ENCODE results near the gene DLG2. TPM values are rescaled to one million over a fixed set of nuclear protein-coding genes. Genes with fewer than 3 reads are reported as not detected.

Gene DLG2
- total and polyA plus RNA-seq, 4 donors: 0.30 to 5.5 (median 0.68) TPM

DNA sequence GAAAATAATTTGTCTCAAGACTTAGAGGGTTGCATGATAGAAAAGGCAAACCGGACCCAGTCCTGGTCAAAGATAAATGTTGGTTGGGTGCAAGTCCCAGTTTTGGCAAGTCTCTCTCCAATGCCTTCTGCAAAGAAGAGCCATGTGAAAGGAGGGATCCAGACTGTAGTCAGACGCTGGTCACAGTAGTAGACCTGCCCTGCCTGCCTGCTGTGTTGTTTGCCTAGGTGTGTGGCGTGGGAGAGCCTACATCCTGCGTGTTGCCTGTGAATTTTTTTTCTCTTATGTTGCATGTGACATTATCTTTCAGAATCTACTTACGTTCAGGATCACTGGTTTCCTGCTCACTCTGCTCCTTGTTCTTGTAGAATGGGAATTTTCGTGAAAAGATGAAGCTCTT is 2143.3 kb downstream of the DLG2 start:
- DNase-seq (ENCODE audit: low spot score): no peak
- no peak overlapping the region for H3K9ac ChIP-seq (ENCODE audit: low read depth in 1 of 2, low read length in 2 of 2)
- no peaks in the 10 kb centered on the region for H3K27me3 ChIP-seq (ENCODE audit: control insufficient read depth in 4 of 4, insufficient read depth in 4 of 4, low read length in 3 of 4)
- no peak overlapping the region for H3K27ac ChIP-seq (ENCODE audit: low read depth in 1 of 2, low read length in 2 of 2)
- H3K9me3 ChIP-seq (ENCODE audit: control insufficient read depth in 4 of 4, low read length in 3 of 4): no peaks in the 10 kb centered on the region
- H3K36me3 ChIP-seq (ENCODE audit: control insufficient read depth in 4 of 4, insufficient read depth in 3 of 4, low read depth in 1 of 4, low read length in 3 of 4): no peaks in the 10 kb centered on the region
- TF ChIP-seq, protein P1, sequence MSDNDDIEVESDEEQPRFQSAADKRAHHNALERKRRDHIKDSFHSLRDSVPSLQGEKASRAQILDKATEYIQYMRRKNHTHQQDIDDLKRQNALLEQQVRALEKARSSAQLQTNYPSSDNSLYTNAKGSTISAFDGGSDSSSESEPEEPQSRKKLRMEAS (IDR thresholded peaks at IDR 0.05): no peak
- TF ChIP-seq, protein P2, sequence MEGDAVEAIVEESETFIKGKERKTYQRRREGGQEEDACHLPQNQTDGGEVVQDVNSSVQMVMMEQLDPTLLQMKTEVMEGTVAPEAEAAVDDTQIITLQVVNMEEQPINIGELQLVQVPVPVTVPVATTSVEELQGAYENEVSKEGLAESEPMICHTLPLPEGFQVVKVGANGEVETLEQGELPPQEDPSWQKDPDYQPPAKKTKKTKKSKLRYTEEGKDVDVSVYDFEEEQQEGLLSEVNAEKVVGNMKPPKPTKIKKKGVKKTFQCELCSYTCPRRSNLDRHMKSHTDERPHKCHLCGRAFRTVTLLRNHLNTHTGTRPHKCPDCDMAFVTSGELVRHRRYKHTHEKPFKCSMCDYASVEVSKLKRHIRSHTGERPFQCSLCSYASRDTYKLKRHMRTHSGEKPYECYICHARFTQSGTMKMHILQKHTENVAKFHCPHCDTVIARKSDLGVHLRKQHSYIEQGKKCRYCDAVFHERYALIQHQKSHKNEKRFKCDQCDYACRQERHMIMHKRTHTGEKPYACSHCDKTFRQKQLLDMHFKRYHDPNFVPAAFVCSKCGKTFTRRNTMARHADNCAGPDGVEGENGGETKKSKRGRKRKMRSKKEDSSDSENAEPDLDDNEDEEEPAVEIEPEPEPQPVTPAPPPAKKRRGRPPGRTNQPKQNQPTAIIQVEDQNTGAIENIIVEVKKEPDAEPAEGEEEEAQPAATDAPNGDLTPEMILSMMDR (IDR thresholded peaks at IDR 0.05; ENCODE audit: low read depth, low read length, missing input control): no peak
- H3K4me3 ChIP-seq (ENCODE audit: low read depth in 1 of 3, low read length in 3 of 3): no peak overlapping the region
- WGBS: 87% methylated on average over 6 of the region's 6 CpGs
- H3K4me1 ChIP-seq (ENCODE audit: control insufficient read depth in 4 of 4, insufficient read depth in 4 of 4, low read length in 3 of 4): no peaks in the 10 kb centered on the region

DNA sequence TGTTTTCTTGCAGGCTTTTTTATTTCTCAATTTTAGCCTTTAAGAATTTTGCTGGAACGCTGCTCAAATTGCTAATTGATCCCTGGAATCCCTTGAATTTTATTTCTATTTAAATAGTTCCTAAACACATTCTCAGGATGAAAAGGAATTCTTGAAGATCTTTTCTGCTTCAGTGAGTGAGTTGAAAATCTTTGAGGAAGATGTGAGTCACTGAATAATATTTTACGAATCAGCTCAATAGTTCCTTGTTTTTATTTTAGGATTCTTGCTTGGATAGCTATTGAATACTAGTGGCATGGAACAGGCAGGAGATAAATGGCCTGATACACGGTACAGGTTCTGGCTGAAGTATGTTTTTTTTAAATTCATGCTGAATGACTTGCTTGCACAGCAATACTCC is 2146.3 kb downstream of the DLG2 start:
- no peak for DNase-seq (ENCODE audit: low spot score)
- no peak overlapping the region for H3K27ac ChIP-seq (ENCODE audit: low read depth in 1 of 2, low read length in 2 of 2)
- H3K27me3 ChIP-seq (ENCODE audit: control insufficient read depth in 4 of 4, insufficient read depth in 4 of 4, low read length in 3 of 4): no peaks in the 10 kb centered on the region
- H3K36me3 ChIP-seq (ENCODE audit: control insufficient read depth in 4 of 4, insufficient read depth in 3 of 4, low read depth in 1 of 4, low read length in 3 of 4): no peaks in the 10 kb centered on the region
- H3K4me1 ChIP-seq (ENCODE audit: control insufficient read depth in 4 of 4, insufficient read depth in 4 of 4, low read length in 3 of 4): no peaks in the 10 kb centered on the region
- H3K9ac ChIP-seq (ENCODE audit: low read depth in 1 of 2, low read length in 2 of 2): no peak overlapping the region
- no peaks in the 10 kb centered on the region for H3K9me3 ChIP-seq (ENCODE audit: control insufficient read depth in 4 of 4, low read length in 3 of 4)
- H3K4me3 ChIP-seq (ENCODE audit: low read depth in 1 of 3, low read length in 3 of 3): no peak overlapping the region
- TF ChIP-seq, protein P1 (IDR thresholded peaks at IDR 0.05): no peak
- TF ChIP-seq TAF1 (conservative IDR thresholded peaks at IDR 0.05) (no peak), EGR1 (IDR thresholded peaks at IDR 0.05; ENCODE audit: low read depth in 2 of 2) (no peak), RXRA (IDR thresholded peaks at IDR 0.05) (no peak), HNF4A (conservative IDR thresholded peaks at IDR 0.05) (no peak), FOXA1 (IDR thresholded peaks at IDR 0.05) (no peak), FOXA2 (IDR thresholded peaks at IDR 0.05) (no peak), RAD21 (IDR thresholded peaks at IDR 0.05) (no peak), JUND (IDR thresholded peaks at IDR 0.05) (no peak), SP1 (IDR thresholded peaks at IDR 0.05) (no peak), HNF4G (IDR thresholded peaks at IDR 0.05) (no peak), NR2F2 (IDR thresholded peaks at IDR 0.05) (no peak), YY1 (IDR thresholded peaks at IDR 0.05) (no peak), GABPA (IDR thresholded peaks at IDR 0.05 in 1 of 2, conservative IDR thresholded peaks at IDR 0.05 in 1 of 2) (no peak)
- TF ChIP-seq, protein P3, sequence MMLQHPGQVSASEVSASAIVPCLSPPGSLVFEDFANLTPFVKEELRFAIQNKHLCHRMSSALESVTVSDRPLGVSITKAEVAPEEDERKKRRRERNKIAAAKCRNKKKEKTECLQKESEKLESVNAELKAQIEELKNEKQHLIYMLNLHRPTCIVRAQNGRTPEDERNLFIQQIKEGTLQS (IDR thresholded peaks at IDR 0.05): no peak
- TF ChIP-seq, protein P4, sequence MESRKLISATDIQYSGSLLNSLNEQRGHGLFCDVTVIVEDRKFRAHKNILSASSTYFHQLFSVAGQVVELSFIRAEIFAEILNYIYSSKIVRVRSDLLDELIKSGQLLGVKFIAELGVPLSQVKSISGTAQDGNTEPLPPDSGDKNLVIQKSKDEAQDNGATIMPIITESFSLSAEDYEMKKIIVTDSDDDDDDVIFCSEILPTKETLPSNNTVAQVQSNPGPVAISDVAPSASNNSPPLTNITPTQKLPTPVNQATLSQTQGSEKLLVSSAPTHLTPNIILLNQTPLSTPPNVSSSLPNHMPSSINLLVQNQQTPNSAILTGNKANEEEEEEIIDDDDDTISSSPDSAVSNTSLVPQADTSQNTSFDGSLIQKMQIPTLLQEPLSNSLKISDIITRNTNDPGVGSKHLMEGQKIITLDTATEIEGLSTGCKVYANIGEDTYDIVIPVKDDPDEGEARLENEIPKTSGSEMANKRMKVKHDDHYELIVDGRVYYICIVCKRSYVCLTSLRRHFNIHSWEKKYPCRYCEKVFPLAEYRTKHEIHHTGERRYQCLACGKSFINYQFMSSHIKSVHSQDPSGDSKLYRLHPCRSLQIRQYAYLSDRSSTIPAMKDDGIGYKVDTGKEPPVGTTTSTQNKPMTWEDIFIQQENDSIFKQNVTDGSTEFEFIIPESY (IDR thresholded peaks at IDR 0.05): no peak
- TF ChIP-seq, protein P5, sequence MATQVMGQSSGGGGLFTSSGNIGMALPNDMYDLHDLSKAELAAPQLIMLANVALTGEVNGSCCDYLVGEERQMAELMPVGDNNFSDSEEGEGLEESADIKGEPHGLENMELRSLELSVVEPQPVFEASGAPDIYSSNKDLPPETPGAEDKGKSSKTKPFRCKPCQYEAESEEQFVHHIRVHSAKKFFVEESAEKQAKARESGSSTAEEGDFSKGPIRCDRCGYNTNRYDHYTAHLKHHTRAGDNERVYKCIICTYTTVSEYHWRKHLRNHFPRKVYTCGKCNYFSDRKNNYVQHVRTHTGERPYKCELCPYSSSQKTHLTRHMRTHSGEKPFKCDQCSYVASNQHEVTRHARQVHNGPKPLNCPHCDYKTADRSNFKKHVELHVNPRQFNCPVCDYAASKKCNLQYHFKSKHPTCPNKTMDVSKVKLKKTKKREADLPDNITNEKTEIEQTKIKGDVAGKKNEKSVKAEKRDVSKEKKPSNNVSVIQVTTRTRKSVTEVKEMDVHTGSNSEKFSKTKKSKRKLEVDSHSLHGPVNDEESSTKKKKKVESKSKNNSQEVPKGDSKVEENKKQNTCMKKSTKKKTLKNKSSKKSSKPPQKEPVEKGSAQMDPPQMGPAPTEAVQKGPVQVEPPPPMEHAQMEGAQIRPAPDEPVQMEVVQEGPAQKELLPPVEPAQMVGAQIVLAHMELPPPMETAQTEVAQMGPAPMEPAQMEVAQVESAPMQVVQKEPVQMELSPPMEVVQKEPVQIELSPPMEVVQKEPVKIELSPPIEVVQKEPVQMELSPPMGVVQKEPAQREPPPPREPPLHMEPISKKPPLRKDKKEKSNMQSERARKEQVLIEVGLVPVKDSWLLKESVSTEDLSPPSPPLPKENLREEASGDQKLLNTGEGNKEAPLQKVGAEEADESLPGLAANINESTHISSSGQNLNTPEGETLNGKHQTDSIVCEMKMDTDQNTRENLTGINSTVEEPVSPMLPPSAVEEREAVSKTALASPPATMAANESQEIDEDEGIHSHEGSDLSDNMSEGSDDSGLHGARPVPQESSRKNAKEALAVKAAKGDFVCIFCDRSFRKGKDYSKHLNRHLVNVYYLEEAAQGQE (IDR thresholded peaks at IDR 0.05): no peak
- TF ChIP-seq, protein P2 (IDR thresholded peaks at IDR 0.05; ENCODE audit: low read depth, low read length, missing input control): no peak
- 82% methylated on average over 3 of the region's 3 CpGs for WGBS
